GM19193 (cell line): ENCODE measurements around the gene TUT1.
A peak's percentile ranks its signal among the peaks of the same experiment; 100 is the strongest.

ENCODE experiments used
- POLR2A ChIP-seq: IDR thresholded peaks from 4 replicates; pipeline ENCODE4 v1.6.1; 2011; ENCODE audit not compliant: insufficient read depth, insufficient read length; ENCODE audit errors: extremely low read depth

Gene TUT1

DNA sequence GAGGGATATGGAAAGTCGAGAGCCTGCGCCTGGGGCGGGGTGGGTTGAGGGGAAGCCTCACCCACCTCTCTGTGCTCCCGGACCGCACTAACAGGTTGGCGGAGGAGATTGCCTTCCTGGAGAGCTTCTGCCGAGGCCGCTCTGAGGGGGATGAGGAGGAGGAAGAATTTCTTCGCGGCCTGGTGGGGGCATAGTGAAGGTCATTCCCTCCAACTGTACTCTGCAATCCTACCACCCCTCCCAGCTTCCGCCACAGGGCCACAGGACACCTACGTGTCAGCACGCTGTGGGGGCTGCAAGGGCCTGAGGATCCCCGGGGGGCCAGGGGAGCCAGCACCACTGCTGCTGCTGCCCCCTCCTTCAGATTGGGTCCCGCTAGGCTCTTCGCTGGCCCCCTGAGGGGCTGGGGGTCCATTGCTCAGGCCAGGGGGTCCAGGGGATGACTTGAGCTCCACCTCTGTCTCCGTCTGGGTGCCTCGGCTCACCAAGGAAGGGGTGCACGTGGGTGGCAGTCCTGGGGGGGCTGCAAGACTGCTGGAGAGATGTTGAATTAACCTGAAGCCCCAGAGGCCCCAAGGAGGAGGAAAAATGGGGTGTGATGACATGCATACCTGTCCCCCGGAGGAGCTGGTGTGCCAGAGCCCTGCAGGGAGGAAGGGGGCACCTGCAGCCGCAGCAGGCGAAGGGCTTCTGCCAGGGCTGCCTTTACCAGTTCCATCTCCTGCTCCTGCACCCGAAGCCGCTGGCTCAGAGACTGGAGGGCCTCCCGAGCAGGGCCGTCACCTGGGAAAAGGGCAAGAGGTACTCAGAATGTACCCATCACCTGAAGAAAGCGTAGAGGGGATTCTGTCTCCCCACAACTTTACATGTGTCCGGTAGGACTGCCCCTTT lies 19.7 kb upstream of the TUT1 start:
- no peak for TF ChIP-seq POLR2A

DNA sequence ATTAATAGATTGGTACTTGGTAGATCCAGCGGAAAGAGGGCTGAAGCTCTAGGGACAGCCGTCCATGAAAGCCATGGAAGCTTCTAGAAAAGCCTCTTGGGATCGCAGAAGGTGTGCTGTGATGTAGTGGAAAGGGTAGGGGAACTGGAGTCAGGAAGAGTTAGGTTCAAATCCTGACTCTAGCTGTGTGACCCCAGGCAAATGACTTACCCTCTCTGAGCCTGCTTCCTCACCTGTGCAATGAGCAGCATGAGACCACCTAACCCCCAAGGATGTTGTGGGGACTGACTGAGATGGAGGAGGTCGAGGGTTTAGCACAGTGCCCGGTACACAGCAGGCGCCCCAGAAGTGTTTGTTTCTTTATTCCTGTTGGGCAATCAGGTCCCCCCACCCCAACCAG lies 19.1 kb upstream of the TUT1 start:
- no peak for TF ChIP-seq POLR2A

DNA sequence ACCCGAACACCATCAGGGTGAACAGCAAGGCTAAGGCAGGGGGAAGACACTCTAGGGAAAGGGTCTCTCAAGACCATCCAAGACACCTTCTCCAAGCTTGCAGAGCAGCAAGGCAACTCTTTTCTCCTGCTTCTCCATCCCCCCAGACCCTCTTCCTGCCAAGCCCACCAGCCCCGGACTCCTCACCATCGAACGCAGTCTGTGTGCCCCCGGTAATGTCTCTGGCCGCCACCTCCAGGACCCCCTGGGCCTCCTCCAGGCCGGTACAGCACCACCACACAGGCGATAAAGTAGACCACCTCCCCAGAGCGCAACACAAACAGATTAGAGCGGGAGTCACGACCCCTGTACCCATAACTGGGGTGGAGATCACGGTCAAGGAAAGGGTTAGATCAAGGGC lies 17.5 kb upstream of the TUT1 start:
- no peak for TF ChIP-seq POLR2A

DNA sequence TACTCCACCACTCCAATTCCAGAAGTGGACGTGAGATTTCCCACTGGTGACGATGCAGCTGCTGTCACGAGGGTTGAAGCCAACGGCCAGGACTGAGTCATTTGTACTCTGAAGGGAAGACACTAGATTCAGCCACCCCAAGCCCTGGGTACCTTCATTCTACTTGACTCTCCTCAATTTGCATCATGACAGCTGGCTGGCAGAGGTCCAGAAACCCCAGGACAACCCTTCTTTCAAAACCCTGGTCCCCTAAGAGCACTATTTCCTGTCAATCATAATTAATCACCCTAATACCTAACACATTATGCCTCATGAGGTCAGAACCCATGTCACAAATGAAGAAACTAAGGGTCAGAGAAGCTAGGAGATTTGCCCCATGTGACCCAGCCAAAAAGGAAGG lies 16.4 kb upstream of the TUT1 start:
- TF ChIP-seq POLR2A = no peak

DNA sequence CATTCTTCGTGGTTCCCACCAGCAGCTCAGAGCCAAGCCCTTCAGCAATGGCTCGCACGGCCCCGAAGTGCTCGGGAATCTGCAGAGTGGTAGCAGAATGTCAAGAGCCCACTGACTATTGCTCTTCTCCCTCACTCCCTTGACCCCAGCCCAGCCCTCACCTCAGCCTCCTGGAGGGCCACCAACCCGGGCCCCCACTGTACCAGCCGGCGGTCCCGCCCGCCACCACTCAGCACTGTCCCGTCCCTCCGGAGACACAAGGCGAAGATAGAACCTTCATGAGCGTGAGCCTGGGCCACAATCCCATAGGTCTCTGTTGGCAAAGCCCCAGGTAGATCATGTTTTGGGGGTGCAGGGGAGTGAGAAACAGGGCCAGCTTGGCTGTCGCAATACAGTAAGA lies 14.6 kb upstream of the TUT1 start:
- TF ChIP-seq POLR2A = no peak

DNA sequence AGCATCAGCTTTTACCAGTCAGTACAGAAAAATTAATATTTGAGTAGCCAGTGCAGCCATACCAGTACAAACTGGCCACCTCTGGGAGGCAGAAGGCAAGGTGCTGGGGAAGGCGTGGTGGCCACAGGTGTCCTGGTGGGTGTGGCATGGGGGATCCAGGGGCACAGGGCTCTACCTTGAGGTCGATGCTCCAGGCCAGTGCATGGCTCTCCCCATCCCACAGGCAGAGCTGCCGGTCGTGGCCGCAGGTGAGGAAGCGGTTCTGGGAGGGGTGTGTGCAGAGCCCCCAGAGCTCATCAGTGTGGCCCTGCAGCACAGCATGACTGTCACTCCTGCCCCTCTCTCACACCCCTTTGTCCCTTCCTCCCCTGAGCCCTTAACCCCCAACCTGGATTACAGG lies 14.1 kb upstream of the TUT1 start:
- TF ChIP-seq POLR2A = no peak

DNA sequence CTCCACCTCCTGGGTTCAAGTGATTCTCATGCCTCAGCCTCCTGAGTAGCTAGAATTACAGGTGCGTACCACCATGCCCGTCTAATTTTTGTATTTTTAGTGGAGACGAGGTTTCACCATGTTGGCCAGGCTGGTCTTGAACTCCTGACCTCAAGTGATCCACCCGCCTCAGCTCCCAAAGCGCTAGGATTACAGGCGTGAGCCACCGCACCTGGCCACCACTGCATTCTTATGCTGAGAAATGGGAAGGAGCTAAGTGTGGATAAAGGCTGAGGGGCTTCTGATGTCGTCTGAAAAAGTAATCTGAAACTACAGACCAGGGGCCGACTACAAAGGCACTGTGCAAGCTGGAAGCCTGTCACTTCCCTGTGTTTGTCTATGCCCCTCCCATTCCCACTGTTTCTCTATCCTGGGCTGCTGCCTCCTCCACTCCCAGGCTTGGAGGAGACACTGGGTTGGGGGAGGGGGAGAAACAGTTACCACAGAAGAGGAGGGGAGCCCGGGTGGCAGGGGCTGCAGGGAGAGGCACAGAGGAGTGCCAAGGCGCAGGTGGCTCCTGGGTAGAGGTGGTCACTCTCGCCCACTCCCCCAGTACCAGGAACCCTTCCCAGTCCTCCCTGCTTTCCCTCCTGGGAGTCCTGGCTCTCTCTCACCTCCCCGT lies 13.3 kb upstream of the TUT1 start:
- no peak for TF ChIP-seq POLR2A

DNA sequence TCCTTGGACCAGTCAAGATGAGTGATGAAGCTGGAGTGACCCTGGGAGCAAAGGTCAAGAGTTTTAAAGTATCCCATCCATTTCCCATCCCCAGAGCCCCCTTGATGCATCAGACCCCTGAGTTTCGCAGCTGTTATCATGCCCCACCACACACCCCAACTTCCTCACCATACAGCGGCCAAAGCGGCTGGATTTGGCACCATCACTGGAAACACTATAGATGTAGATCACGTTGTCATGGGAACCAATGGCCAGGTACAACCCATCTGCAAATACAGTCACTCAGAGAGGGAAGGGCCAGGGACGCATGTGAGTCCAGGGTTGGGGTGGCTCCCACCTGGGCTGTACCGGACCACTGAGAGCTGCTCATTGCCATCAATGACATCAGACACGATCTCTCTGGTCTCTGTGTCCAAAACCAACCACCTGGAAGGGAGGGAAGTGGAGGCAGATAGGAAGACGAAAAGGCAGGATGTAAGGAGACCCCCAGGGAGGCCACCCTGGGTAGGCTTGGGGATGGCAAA lies 12.5 kb upstream of the TUT1 start:
- no peak for TF ChIP-seq POLR2A

DNA sequence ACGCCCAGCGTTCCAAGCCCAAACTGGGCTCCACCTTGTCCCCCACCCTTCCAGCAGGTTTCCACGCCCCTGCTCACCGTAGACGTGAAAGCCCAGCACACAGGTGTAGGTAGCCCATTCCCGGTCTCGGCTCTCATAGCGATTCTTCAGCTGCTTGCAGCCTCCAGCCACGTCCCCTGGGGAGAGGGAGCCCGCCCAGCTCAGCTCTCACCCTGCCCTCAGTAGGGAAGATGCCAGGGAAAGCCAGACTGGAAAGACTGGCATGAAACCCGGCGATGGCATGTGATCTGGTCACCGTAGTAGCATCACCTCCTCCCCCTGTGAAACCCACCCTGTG lies 11.7 kb upstream of the TUT1 start:
- no peak for TF ChIP-seq POLR2A

DNA sequence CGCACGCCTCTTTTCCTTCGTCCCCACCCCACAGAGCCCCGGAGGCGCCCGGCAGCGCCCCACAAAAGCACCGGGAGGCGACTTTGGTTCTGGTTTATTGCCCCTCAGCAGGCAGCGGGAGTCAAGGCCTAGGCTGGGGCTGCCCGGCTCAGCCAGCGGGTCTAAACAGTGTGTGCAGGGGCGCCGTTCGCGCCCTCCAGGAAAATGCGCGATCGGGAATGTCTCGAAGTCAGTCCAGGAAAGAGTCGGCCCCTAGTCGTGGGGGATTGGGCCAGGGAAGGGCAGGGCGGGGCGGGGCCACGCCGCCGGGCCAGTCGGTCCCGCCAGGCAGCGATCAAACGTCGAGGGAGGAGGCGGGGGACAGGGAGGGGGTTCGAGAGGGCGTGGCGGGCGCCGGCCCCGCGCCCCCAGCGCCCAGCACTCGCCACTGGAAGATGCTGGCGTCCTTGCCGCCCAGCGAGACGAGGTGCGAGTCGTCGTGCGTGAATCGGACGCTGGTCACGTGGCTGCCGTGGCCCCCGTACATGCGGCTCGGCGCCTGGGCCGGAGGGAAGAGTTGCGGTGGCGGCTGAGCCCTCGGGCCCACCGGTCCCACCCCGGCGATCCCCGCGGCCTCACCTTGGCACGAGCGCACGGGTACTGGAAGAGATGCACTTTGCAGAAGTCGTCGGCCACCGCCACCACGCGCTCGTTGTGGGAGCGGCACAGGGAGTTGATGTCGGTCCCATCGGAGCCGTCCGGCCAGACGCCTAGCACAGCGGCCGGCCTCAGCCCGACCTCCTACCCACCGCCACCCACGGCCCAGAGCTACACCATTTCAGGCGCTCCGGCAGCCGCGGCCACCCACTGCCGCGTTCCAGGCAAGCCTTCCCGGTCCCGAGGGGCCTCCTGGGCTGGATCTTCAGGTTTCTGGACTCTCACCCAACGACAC lies 11.1 kb upstream of the TUT1 start:
- no peak for TF ChIP-seq POLR2A

DNA sequence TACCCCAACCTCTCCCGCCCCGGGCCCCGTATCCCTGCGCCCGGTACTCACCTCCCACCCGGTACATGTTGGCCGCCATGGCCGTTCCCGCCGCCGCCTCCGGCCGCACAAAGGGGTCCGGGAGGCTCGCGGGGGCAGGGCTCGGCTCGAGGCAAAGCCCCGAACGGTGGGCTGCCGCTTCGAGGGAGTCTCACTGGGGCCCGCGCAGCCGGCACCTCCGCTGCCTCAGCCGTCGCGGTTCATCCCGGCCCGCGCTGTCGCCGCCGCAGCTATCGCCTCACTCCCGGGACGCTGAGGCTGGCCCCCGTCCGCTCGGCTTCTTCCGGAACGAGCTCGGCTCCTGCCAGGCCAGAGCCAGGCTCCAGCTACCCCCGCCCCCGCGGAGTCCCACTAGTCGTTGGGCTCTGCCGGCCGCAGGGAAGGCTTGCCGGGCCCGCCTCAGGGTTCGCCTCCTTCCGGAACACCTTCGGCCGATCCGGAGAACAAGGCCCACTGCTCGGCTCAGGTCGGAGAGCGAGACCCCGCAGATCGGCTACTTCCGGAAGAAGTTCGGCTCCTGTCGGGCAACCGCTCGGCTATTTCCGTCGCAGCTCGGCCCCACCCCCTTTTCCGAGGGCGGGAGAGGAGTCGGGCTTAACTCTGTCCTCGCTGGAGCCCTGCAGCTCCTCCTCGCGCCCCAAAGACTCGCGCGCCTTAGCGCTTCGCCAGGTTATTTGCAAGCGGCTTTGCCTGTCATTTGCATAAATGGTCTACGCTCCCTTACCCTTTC lies 10.2 kb upstream of the TUT1 start, which contains the start of gene MTA2:
MTA2 (minus strand) TSS at position 494 of the 769 bp plus-strand sequence; CDS start at position 79, 415 bp downstream.
- TF ChIP-seq POLR2A = peak; percentile 67

DNA sequence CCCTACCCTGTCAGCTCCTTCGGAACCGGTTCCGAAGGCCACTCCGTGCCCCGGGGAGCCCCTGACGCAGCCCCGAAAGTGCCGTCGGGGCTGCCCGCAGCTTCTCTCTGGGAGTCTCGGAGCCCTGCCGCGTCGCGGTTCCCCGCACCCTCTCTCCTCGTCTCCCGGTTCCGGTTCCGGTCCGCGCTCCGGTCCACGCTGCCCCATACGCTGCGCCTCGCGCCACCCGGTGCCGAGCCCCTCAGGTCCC lies 9.7 kb upstream of the TUT1 start:
- no peak for TF ChIP-seq POLR2A

DNA sequence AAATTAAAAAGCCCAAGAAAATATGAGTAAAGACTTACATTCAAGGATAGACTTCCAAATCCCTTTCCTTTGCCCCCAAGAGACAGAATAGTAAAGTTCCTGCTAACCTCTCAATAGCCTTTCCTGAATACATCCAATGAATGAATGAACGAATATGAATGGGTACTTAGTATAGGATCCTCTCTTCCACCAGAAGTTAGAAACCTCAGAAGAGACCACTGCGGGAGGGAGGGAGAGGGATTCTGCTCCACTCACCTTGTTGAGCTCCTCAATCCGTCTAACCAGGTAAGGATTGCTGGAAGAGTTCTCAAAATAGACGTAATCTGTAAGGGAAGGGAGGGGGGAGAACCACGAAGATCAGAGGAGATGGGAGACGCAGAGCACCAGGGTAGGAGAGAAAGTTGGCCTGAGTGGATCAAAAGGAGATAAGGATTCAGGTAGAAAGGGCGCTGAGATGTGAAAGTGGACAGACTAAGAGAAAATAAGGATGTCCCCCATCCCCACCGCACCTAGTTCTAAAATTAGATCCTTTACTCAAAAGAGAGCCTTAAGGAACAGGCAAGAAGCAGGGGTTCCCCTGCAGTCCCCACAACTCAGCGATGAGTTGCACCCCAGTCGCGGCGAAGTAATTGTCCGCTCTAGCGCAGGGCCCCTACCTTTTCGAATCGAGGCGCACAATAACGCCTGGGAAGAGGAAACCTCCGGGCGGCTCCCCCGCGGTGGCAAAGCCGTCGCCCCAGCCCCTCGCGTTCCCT lies 9.2 kb upstream of the TUT1 start:
- TF ChIP-seq POLR2A = no peak

DNA sequence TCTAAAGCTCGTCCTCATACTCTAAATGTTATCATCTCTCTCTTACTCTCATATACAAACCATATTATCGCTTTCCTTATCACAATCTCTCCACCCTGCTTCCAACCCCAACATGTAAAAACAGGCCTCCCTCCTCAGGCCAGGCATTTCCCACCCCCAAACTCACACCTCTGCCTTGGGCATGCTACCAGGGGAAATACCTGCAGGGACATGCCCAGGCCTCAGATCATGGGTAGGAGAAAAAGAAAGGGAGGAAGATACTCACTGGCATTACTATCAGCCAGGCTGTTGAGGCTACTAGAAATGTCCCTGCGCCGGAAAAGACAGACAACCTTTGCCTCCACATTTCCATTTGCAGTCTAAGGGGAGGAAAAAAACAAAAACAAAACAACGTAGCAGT lies 8.6 kb upstream of the TUT1 start:
- TF ChIP-seq POLR2A = no peak
